CD4-positive, alpha-beta T cell treated with Interleukin-15 for 1 hour (primary cell): ENCODE measurements around the gene PRXL2A.
"Not testable (repeated sequence)": the region's sequence is repeated elsewhere in the genome, so short reads cannot be mapped to it uniquely, and the experiment has no call there.

Source experiments
- DNase-seq: peaks from one replicate; pipeline ENCODE4 v3.0.0-alpha.2; 2020

PRXL2A gene

GRCh38 chr10:80480373-80480772 lies 72.0 kb downstream of the PRXL2A start:
- DNase-seq, result not testable (repeated sequence)

- DNase-seq, result no peak
Observed at GRCh38 chr10:80480852-80481251, 72.5 kb downstream of the PRXL2A start.

GRCh38 chr10:80484243-80484642 lies 75.9 kb downstream of the PRXL2A start:
- DNase-seq, result no peak

GRCh38 chr10:80484676-80485075 lies 76.3 kb downstream of the PRXL2A start:
- no peak for DNase-seq

GRCh38 chr10:80485076-80485945 lies 77.0 kb downstream of the PRXL2A start:
- DNase-seq, result no peak

- no peak for DNase-seq
Observed at GRCh38 chr10:80485946-80486764, 77.8 kb downstream of the PRXL2A start.
